Caco-2 (cell line): ENCODE results near the gene KCNK13. TPM values are rescaled to one million over a fixed set of nuclear protein-coding genes. Genes with fewer than 3 reads are reported as not detected.

Experiments used
- BruUV-seq: library from RNA; stranded (reverse); fragments of 400-500 nt; replicated peaks from 2 replicates; lab custom pipeline; 2021; lab: Mats Ljungman, UMichigan
- CTCF ChIA-PET: fragments of 300-600 bp; sonication (Branson Sonifier 250); formaldehyde crosslinking; loops from one replicate; lab custom pipeline; 2022; ENCODE audit warnings: antibody characterized with exemption; lab: Charles Lee
- POLR2A ChIA-PET: fragments of 300-600 bp; sonication (Branson Sonifier 250); formaldehyde crosslinking; loops from one replicate; lab custom pipeline; 2022; ENCODE audit warnings: antibody characterized with exemption; lab: Charles Lee
- DNase-seq, 2 experiments: peaks; one replicate each; pipeline versions ENCODE4 v3.0.0 to v3.0.0-alpha.2; 2020 to 2022
- H3K27me3 ChIP-seq: replicated peaks from 2 replicates; pipeline ENCODE4 v1.6.0; 2011; ENCODE audit warnings: low read length; ENCODE audit not compliant: control insufficient read depth, insufficient read depth
- H3K36me3 ChIP-seq: 2 replicates; pipeline ENCODE4 v1.5.1; 2011; ENCODE audit warnings: low read length; ENCODE audit not compliant: control insufficient read depth, insufficient read depth
- H3K4me1 ChIP-seq: fragments of 250-450 bp; sonication (Bioruptor Pico); 2 replicates; pipeline ENCODE4 v1.5.1; 2020; ENCODE audit warnings: mild to moderate bottlenecking
- H3K4me3 ChIP-seq: 2 replicates; pipeline ENCODE4 v1.5.1; 2011; ENCODE audit warnings: low read depth, mild to moderate bottlenecking, control low read depth, low read length
- H3K9me3 ChIP-seq: fragments of 250-450 bp; sonication (Bioruptor Pico); 2 replicates; pipeline ENCODE4 v1.5.1; 2020; ENCODE audit warnings: mild to moderate bottlenecking, moderate library complexity
- H3K27ac Mint-ChIP-seq: one replicate; pipeline ENCODE4 v1.8.0; 2022; ENCODE audit warnings: mixed read lengths; ENCODE audit not compliant: unreplicated experiment
- H3K27me3 Mint-ChIP-seq: one replicate; pipeline ENCODE4 v1.8.0; 2022; ENCODE audit warnings: mixed read lengths; ENCODE audit not compliant: insufficient read depth, unreplicated experiment
- H3K36me3 Mint-ChIP-seq: one replicate; pipeline ENCODE4 v1.8.0; 2022; ENCODE audit warnings: mild to moderate bottlenecking, mixed read lengths; ENCODE audit not compliant: insufficient read depth, unreplicated experiment
- H3K4me1 Mint-ChIP-seq: one replicate; pipeline ENCODE4 v1.8.0; 2022; ENCODE audit warnings: low read depth, mixed read lengths; ENCODE audit not compliant: unreplicated experiment
- H3K4me3 Mint-ChIP-seq: one replicate; pipeline ENCODE4 v1.8.0; 2022; ENCODE audit warnings: mild to moderate bottlenecking, moderate library complexity, mixed read lengths; ENCODE audit not compliant: unreplicated experiment
- H3K9me3 Mint-ChIP-seq: one replicate; pipeline ENCODE4 v1.8.0; 2022; ENCODE audit warnings: mixed read lengths; ENCODE audit not compliant: unreplicated experiment
- intact Hi-C: fragments of 100-400 bp; cut with micrococcal nuclease; formaldehyde crosslinking; loops from one replicate; pipeline ENCODE4 v1.10.0; 2022; ENCODE audit not compliant: unreplicated experiment
- total RNA-seq: library from RNA; stranded (reverse); gene quantifications from 2 replicates; pipeline ENCODE4 v1.2.3, GENCODE V29; 2022
- TF ChIP-seq, protein P1 (sequence below), 2 experiments: fragments of 200-600 bp in 1 of 2; IDR thresholded peaks; 1 replicate in 1 of 2; 2 replicates in 1 of 2; pipeline versions ENCODE4 v1.5.1 to v1.8.0; 2011 to 2022; ENCODE audit warnings: antibody characterized with exemption in 1 of 2, control low read depth in 1 of 2, inconsistent platforms in 1 of 2, low read depth in 1 of 2, low read length in 1 of 2, mild to moderate bottlenecking in 1 of 2, moderate library complexity in 1 of 2; ENCODE audit not compliant: insufficient read depth in 1 of 2, severe bottlenecking in 1 of 2, unreplicated experiment in 1 of 2

The KCNK13 gene
- total RNA-seq, 1 experiment from 2014 or later: not detected

DNA sequence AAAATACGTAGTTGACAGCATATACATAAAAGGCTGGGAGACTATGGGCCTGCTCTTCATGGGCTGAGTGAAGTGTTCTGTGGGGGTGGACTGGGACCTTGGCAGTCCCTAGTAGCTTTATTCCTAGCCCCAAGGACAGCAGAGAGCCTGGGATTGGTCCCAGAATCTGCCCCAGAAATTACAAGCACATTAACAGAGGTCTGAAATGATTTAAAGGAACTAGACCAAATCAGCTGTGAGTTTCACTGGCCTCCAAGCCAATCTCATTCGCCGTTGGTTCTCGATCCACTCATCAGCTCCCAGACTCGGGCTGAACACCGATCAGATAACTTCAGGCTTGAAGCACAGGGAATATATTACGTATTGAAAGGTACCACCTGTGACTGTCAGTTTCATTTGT is 117.6 kb downstream of the KCNK13 start:
- H3K4me1 ChIP-seq: no peaks in the 10 kb centered on the region
- H3K4me1 Mint-ChIP-seq: no peaks in the 10 kb centered on the region
- intact Hi-C loops: no loop called here
- H3K27me3 Mint-ChIP-seq: peaks cover 13% of the 10 kb centered on the region
- no peaks in the 10 kb centered on the region for H3K9me3 ChIP-seq
- H3K27me3 ChIP-seq: no peaks in the 10 kb centered on the region
- TF ChIP-seq, protein P1, sequence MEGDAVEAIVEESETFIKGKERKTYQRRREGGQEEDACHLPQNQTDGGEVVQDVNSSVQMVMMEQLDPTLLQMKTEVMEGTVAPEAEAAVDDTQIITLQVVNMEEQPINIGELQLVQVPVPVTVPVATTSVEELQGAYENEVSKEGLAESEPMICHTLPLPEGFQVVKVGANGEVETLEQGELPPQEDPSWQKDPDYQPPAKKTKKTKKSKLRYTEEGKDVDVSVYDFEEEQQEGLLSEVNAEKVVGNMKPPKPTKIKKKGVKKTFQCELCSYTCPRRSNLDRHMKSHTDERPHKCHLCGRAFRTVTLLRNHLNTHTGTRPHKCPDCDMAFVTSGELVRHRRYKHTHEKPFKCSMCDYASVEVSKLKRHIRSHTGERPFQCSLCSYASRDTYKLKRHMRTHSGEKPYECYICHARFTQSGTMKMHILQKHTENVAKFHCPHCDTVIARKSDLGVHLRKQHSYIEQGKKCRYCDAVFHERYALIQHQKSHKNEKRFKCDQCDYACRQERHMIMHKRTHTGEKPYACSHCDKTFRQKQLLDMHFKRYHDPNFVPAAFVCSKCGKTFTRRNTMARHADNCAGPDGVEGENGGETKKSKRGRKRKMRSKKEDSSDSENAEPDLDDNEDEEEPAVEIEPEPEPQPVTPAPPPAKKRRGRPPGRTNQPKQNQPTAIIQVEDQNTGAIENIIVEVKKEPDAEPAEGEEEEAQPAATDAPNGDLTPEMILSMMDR (IDR thresholded peaks at IDR 0.05; ENCODE audit: insufficient read depth in 1 of 2, low read depth in 1 of 2, low read length in 1 of 2, severe bottlenecking in 1 of 2, unreplicated experiment in 1 of 2): no peak
- BruUV-seq: no TSS peak
- no peaks in the 10 kb centered on the region for H3K36me3 ChIP-seq
- POLR2A ChIA-PET: no interaction called here
- H3K9me3 Mint-ChIP-seq: no peaks in the 10 kb centered on the region
- CTCF ChIA-PET: no interaction called here
- H3K36me3 Mint-ChIP-seq: no peaks in the 10 kb centered on the region
- no peak for DNase-seq
- H3K4me3 Mint-ChIP-seq: no peak overlapping the region
- no peak overlapping the region for H3K4me3 ChIP-seq
- H3K27ac Mint-ChIP-seq: no peak overlapping the region

DNA sequence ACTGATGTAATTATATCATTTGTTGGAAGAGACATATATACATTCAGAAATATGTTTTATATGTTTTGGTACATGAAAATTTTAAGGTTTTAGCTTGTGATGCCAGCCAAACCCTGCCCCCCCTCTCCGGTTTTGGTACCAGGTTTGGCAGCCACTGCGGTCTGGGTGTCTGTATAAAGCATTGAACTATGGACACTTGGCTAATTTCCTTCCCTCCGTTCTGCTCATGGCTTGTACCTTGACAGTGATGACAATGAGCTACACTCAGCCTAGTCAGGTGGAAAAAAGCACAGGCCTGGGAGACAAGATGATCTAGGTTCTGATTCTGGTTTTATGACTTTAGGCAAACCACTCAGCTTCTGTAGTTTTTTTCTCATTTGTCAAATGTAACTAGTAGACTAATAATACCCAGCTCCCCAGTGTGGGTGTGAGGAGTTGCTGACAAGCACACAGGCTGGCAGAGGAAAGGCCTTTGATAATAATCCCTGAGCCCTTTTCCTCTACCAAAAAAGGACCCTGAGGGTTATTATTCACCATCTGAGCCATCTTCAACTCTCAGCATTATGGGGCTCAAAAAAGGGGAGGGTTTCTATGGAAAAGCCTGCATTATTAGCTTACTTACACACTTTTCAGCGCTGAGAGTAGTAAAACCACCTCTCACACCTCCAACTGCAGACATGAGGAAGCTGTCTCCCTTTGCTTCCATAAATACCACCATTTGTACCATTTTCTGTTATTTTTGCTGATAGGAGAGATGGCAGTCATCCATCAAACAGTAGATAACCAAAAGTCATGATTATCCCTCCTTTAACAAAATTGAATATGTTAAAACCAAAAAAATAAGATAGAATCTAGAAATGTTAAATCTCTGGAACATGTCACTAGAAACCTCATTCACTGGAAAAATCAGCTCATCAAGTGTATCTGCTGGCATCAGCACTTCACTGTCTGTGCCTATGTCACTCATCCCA is 118.3 kb downstream of the KCNK13 start:
- DNase-seq: no peak
- ChIA-PET POLR2A (no interaction called here), CTCF (no interaction called here)
- Mint-ChIP-seq H3K4me1 (no peaks in the 10 kb centered on the region), H3K27me3 (peaks cover 15% of the 10 kb centered on the region), H3K9me3 (no peaks in the 10 kb centered on the region), H3K36me3 (no peaks in the 10 kb centered on the region), H3K27ac (no peak overlapping the region), H3K4me3 (no peak overlapping the region)
- Histone ChIP-seq H3K4me1 (no peaks in the 10 kb centered on the region), H3K9me3 (no peaks in the 10 kb centered on the region), H3K4me3 (no peak overlapping the region), H3K27me3 (no peaks in the 10 kb centered on the region), H3K36me3 (no peaks in the 10 kb centered on the region)
- no TSS peak for BruUV-seq
- intact Hi-C loops: no loop called here
- TF ChIP-seq, protein P1 (IDR thresholded peaks at IDR 0.05; ENCODE audit: insufficient read depth in 1 of 2, low read depth in 1 of 2, low read length in 1 of 2, severe bottlenecking in 1 of 2, unreplicated experiment in 1 of 2): no peak

DNA sequence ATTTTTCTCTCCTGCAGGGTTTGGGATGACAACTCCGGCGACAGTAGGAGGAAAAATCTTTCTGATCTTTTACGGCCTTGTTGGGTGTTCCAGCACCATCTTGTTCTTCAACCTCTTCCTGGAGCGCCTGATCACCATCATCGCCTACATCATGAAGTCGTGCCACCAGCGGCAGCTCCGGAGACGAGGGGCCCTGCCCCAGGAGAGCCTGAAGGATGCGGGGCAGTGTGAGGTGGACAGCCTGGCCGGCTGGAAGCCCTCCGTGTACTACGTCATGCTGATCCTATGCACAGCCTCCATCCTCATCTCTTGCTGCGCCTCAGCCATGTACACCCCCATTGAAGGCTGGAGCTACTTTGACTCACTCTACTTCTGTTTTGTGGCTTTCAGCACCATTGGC is 122.3 kb downstream of the KCNK13 start:
- Histone ChIP-seq H3K27me3 (no peaks in the 10 kb centered on the region), H3K9me3 (no peaks in the 10 kb centered on the region), H3K36me3 (no peaks in the 10 kb centered on the region), H3K4me3 (no peak overlapping the region), H3K4me1 (no peaks in the 10 kb centered on the region)
- peaks cover 18% of the 10 kb centered on the region for H3K27me3 Mint-ChIP-seq
- H3K36me3 Mint-ChIP-seq: no peaks in the 10 kb centered on the region
- intact Hi-C loops: loop anchor here (2.0 kb wide), 1 partner anchor 69 kb away; no protein-coding TSS in a partner anchor
- H3K27ac Mint-ChIP-seq: no peak overlapping the region
- ChIA-PET POLR2A (no interaction called here), CTCF (no interaction called here)
- H3K4me1 Mint-ChIP-seq: no peaks in the 10 kb centered on the region
- no TSS peak for BruUV-seq
- TF ChIP-seq, protein P1 (IDR thresholded peaks at IDR 0.05; ENCODE audit: insufficient read depth in 1 of 2, low read depth in 1 of 2, low read length in 1 of 2, severe bottlenecking in 1 of 2, unreplicated experiment in 1 of 2): no peak
- H3K4me3 Mint-ChIP-seq: no peak overlapping the region
- no peaks in the 10 kb centered on the region for H3K9me3 Mint-ChIP-seq
- no peak for DNase-seq
